NCI-H1694 (cell line): ENCODE data around the gene RHOT2.
A peak's percentile ranks its signal among the peaks of the same experiment; 100 is the strongest.
"Not testable (repeated sequence)": the region's sequence is repeated elsewhere in the genome, so short reads cannot be mapped to it uniquely, and the experiment has no call there.

ENCODE experiments used
- DNase-seq: peaks from one replicate; lab custom pipeline; 2025; lab: John Stamatoyannopoulos, UW

RHOT2 gene

GRCh38 chr16:681746-682427 is 14.0 kb downstream of the RHOT2 start:
- DNase-seq, result no peak

GRCh38 chr16:682493-683395 is 14.8 kb downstream of the RHOT2 start:
- DNase-seq, result no peak

GRCh38 chr16:683396-684070 is 15.6 kb downstream of the RHOT2 start:
- DNase-seq, result no peak

- DNase-seq, result peak; percentile 80
Observed at GRCh38 chr16:684071-684794, 16.3 kb downstream of the RHOT2 start, which contains the start of gene JMJD8. Gene JMJD8, minus strand, starts transcription at chr16:684334. Its CDS starts 15 bp downstream, at chr16:684319.

- DNase-seq, result no peak
Observed at GRCh38 chr16:684961-685696, 17.2 kb downstream of the RHOT2 start.

- DNase-seq, result no peak
Observed at GRCh38 chr16:685967-686366, 18.0 kb downstream of the RHOT2 start.

GRCh38 chr16:686459-687260 is 18.7 kb downstream of the RHOT2 start:
- DNase-seq, result no peak

- no peak for DNase-seq
Observed at GRCh38 chr16:687499-687898, 19.6 kb downstream of the RHOT2 start.

GRCh38 chr16:689175-689897 is 21.4 kb downstream of the RHOT2 start:
- DNase-seq, result no peak

GRCh38 chr16:691242-691641 is 23.3 kb downstream of the RHOT2 start:
- not testable (repeated sequence) for DNase-seq

GRCh38 chr16:692356-693108 is 24.6 kb downstream of the RHOT2 start:
- no peak for DNase-seq

GRCh38 chr16:693364-693763 is 25.4 kb downstream of the RHOT2 start:
- DNase-seq, result no peak

GRCh38 chr16:693766-694165 is 25.8 kb downstream of the RHOT2 start:
- DNase-seq, result no peak

- no peak for DNase-seq
Observed at GRCh38 chr16:694187-694862, 26.4 kb downstream of the RHOT2 start.

- no peak for DNase-seq
Observed at GRCh38 chr16:694863-695354, 27.0 kb downstream of the RHOT2 start.

- no peak for DNase-seq
Observed at GRCh38 chr16:695355-696089, 27.6 kb downstream of the RHOT2 start.

GRCh38 chr16:698911-699671 is 31.2 kb downstream of the RHOT2 start:
- DNase-seq, result no peak
